ENCODE results near the gene FBLN2. TPM values are rescaled to one million over a fixed set of nuclear protein-coding genes. Genes with fewer than 3 reads are reported as not detected.
A peak's percentile ranks its signal among the peaks of the same experiment; 100 is the strongest.

FBLN2 gene
- total RNA-seq, 4 donors from 2014 or later, result 130 to 244 (median 136) TPM

GRCh38 chr3:13526626-13526949 is 22.3 kb upstream of the FBLN2 start:
- H3K4me3 ChIP-seq, result no peak overlapping the region
- TF ChIP-seq EP300 (IDR thresholded peaks at IDR 0.05) (no peak), CTCF (IDR thresholded peaks at IDR 0.05) (no peak), POLR2A (IDR thresholded peaks at IDR 0.05; ENCODE audit: low read depth) (no peak), POLR2AphosphoS5 (IDR thresholded peaks at IDR 0.05) (no peak)
- intact Hi-C loops (cut with DNase I), result no loop called here
- H3K27me3 ChIP-seq, result peaks cover 0 to 17% (median 0%) of the 10 kb centered on the region in 4 donors
- H3K27ac ChIP-seq (replicated peaks in 1 of 4), result peak overlapping the region; percentile 47 to 66 (median 56)
- H3K36me3 ChIP-seq, result no peaks in the 10 kb centered on the region
- DNase-seq (ENCODE audit: extremely low spot score), result no peak
- H3K9me3 ChIP-seq, result no peaks in the 10 kb centered on the region
- H3K4me1 ChIP-seq, result peaks cover 11 to 40% (median 28%) of the 10 kb centered on the region in 4 donors
- WGBS, result 81% methylated on average over 4 of the region's 5 CpGs

GRCh38 chr3:13528217-13528867 is 20.6 kb upstream of the FBLN2 start:
- TF ChIP-seq CTCF (IDR thresholded peaks at IDR 0.05) (peak in 1 of 3 experiments; percentile 25), POLR2A (IDR thresholded peaks at IDR 0.05; ENCODE audit: low read depth) (no peak)
- H3K4me3 ChIP-seq, result no peak overlapping the region
- H3K9me3 ChIP-seq, result no peaks in the 10 kb centered on the region
- peak overlapping the region in 2 of 4 donors; percentile 35 to 60 for H3K27ac ChIP-seq (replicated peaks in 1 of 4)
- H3K36me3 ChIP-seq, result no peaks in the 10 kb centered on the region
- DNase-seq (ENCODE audit: extremely low spot score), result no peak
- H3K27me3 ChIP-seq, result peaks cover 0 to 33% (median 0%) of the 10 kb centered on the region in 4 donors
- WGBS, result 46% methylated on average over 11 of the region's 11 CpGs
- H3K4me1 ChIP-seq, result peaks cover 11 to 54% (median 40%) of the 10 kb centered on the region in 4 donors
- intact Hi-C loops (cut with DNase I), result no loop called here

GRCh38 chr3:13529196-13530112 is 19.5 kb upstream of the FBLN2 start:
- Histone ChIP-seq H3K4me3 (no peak overlapping the region), H3K27me3 (peaks cover 0 to 33% (median 0%) of the 10 kb centered on the region in 4 donors), H3K4me1 (peaks cover 11 to 62% (median 46%) of the 10 kb centered on the region in 4 donors), H3K36me3 (no peaks in the 10 kb centered on the region), H3K9me3 (no peaks in the 10 kb centered on the region), H3K27ac (replicated peaks in 1 of 4) (peak overlapping the region in 3 of 4 donors; percentile 33 to 60 (median 35))
- intact Hi-C loops (cut with DNase I), result no loop called here
- no peak for TF ChIP-seq POLR2A (IDR thresholded peaks at IDR 0.05; ENCODE audit: low read depth)
- no peak for TF ChIP-seq POLR2AphosphoS5 (IDR thresholded peaks at IDR 0.05)
- TF ChIP-seq EP300 (IDR thresholded peaks at IDR 0.05), result no peak
- TF ChIP-seq CTCF (IDR thresholded peaks at IDR 0.05), result no peak
- 87% methylated on average over 5 of the region's 5 CpGs for WGBS
- DNase-seq (ENCODE audit: extremely low spot score), result no peak

- no peaks in the 10 kb centered on the region for H3K9me3 ChIP-seq
- TF ChIP-seq EP300 (IDR thresholded peaks at IDR 0.05) (no peak), POLR2AphosphoS5 (IDR thresholded peaks at IDR 0.05) (no peak), POLR2A (IDR thresholded peaks at IDR 0.05; ENCODE audit: low read depth) (no peak), CTCF (IDR thresholded peaks at IDR 0.05) (no peak)
- WGBS, result 78% methylated on average over 12 of the region's 12 CpGs
- H3K4me1 ChIP-seq, result peaks cover 11 to 64% (median 46%) of the 10 kb centered on the region in 4 donors
- H3K36me3 ChIP-seq, result no peaks in the 10 kb centered on the region
- DNase-seq (ENCODE audit: extremely low spot score), result no peak
- H3K27me3 ChIP-seq, result peaks cover 0 to 37% (median 0%) of the 10 kb centered on the region in 4 donors
- intact Hi-C loops (cut with DNase I), result no loop called here
- no peak overlapping the region for H3K4me3 ChIP-seq
- H3K27ac ChIP-seq (replicated peaks in 1 of 4), result peak overlapping the region in 2 of 4 donors; percentile 33 to 34
These were observed 18.5 kb upstream of the FBLN2 start for GRCh38 chr3:13530241-13531009.

Data from esophagus muscularis mucosa (tissue), 4 donors.